Left lung (tissue), 10 donors: ENCODE results near the gene RBMS3. TPM values are rescaled to one million over a fixed set of nuclear protein-coding genes. Genes with fewer than 3 reads are reported as not detected.
"Not testable (repeated sequence)": the region's sequence is repeated elsewhere in the genome, so short reads cannot be mapped to it uniquely, and the experiment has no call there.

ENCODE experiments used
- ATAC-seq: fragments of 200-7000 bp; cut with Tn5 transposase; one replicate; pipeline ENCODE4 v1.9.1; 2020; ENCODE audit warnings: moderate library complexity
- DNase-seq, 4 donors: peaks; one replicate each; pipeline ENCODE4 v3.0.0-alpha.2; 2013 to 2020
- H3K27ac ChIP-seq, 2 donors: fragments of 200-600 bp; sonication (generic) in 1 of 2; one replicate each; pipeline versions ENCODE4 v1.5.0 to v1.8.0; 2020 to 2021
- H3K27me3 ChIP-seq, 2 donors: fragments of 200-600 bp; sonication (generic) in 1 of 2; one replicate each; pipeline versions ENCODE4 v1.5.0 to v1.8.0; 2020 to 2021
- H3K36me3 ChIP-seq, 2 donors: fragments of 200-600 bp; sonication (generic) in 1 of 2; one replicate each; pipeline versions ENCODE4 v1.5.0 to v1.8.0; 2020 to 2021
- H3K4me1 ChIP-seq, 2 donors: fragments of 200-600 bp; one replicate each; pipeline ENCODE4 v1.8.0; 2021
- H3K4me3 ChIP-seq, 2 donors: fragments of 200-600 bp; sonication (generic) in 1 of 2; one replicate each; pipeline versions ENCODE4 v1.5.0 to v1.8.0; 2020 to 2021; ENCODE audit warnings: mild to moderate bottlenecking in 1 of 2
- H3K9me3 ChIP-seq, 2 donors: fragments of 200-600 bp; sonication (generic) in 1 of 2; one replicate each; pipeline versions ENCODE4 v1.5.0 to v1.8.0; 2020 to 2021
- intact Hi-C, 2 donors: fragments of 100-400 bp; cut with DNase I; formaldehyde crosslinking; loops; one replicate each; pipeline versions ENCODE4 v1.11.2 to v1.14.2; 2022
- polyA plus RNA-seq, 6 donors: library from polyadenylated mRNA; unstranded; fragments of 120-200 nt; gene quantifications; one replicate each; pipeline ENCODE4 v1.2.1, GENCODE V29; 2013; ENCODE audit not compliant: insufficient read length in 6 of 6
- total RNA-seq, 2 donors: library from RNA; stranded (reverse); fragmentation: NEBNext Ultra II Directional; extraction: Animal tissue kit (Norgen Biotek cat#: 25700); gene quantifications; one replicate each; pipeline ENCODE4 v1.2.1, GENCODE V29; 2021
- TF ChIP-seq, protein P1 (sequence below), 2 donors: fragments of 200-600 bp; sonication (generic) in 1 of 2; IDR thresholded peaks; one replicate each; pipeline versions ENCODE4 v1.5.0 to v1.8.0; 2021; ENCODE audit warnings: antibody characterized with exemption in 2 of 2
- donor health status: DM: no; HTN: yes; CAD: no.
- donor health status: DM: no; HTN: no; CAD: no.

Gene RBMS3
- total and polyA plus RNA-seq, 8 donors: 27.1 to 51.6 (median 37.6) TPM

DNA sequence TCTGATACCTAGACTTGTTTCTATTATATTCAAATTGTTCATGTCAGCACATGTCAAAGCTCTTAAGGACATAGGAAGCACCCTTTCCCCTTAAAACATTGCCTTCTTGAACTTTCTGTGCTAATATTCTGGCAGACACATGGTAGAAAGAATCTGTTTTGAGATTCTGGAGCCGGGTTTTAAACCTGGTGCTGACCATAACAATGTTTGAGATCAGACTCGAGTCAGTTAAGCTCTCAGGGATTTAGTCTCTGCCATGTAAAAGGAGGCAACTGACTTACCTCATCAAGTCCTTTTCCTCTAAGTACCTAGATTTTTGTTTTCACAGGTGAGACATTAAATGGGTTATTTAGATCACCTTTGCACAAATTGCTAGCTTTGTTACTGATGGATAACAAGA lies 38.9 kb downstream of the RBMS3 start:
- Histone ChIP-seq H3K4me1 (peaks cover 7 to 16% of the 10 kb centered on the region in 2 donors), H3K27ac (no peak overlapping the region), H3K9me3 (no peaks in the 10 kb centered on the region), H3K4me3 (no peak overlapping the region), H3K27me3 (no peaks in the 10 kb centered on the region), H3K36me3 (no peaks in the 10 kb centered on the region)
- ATAC-seq: no peak
- intact Hi-C loops: no loop called here
- TF ChIP-seq, protein P1, sequence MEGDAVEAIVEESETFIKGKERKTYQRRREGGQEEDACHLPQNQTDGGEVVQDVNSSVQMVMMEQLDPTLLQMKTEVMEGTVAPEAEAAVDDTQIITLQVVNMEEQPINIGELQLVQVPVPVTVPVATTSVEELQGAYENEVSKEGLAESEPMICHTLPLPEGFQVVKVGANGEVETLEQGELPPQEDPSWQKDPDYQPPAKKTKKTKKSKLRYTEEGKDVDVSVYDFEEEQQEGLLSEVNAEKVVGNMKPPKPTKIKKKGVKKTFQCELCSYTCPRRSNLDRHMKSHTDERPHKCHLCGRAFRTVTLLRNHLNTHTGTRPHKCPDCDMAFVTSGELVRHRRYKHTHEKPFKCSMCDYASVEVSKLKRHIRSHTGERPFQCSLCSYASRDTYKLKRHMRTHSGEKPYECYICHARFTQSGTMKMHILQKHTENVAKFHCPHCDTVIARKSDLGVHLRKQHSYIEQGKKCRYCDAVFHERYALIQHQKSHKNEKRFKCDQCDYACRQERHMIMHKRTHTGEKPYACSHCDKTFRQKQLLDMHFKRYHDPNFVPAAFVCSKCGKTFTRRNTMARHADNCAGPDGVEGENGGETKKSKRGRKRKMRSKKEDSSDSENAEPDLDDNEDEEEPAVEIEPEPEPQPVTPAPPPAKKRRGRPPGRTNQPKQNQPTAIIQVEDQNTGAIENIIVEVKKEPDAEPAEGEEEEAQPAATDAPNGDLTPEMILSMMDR (IDR thresholded peaks at IDR 0.05): no peak
- DNase-seq: no peak

DNA sequence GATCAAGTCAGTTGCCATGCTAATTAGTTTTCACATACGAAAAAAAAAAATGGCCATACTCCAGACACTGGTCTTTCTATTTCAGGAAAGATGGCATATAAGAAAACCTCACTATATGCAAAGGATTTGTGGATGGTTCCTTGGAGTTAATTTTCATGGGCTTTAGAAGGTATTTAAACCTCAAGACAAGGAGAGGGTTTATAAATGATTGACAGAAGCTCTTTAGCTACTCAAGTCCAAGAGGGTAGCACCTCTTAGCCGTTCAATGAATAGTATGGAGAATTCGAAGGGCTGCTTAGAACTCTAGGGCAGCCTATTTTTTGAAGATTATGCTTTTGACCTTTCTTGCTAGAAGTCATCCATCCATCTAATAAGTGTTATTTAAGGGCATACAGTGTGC lies 41.7 kb downstream of the RBMS3 start:
- H3K27me3 ChIP-seq: no peaks in the 10 kb centered on the region
- no peak overlapping the region for H3K27ac ChIP-seq
- H3K36me3 ChIP-seq: no peaks in the 10 kb centered on the region
- no peak overlapping the region for H3K4me3 ChIP-seq
- TF ChIP-seq, protein P1 (IDR thresholded peaks at IDR 0.05): no peak
- H3K4me1 ChIP-seq: peaks cover 6 to 29% of the 10 kb centered on the region in 2 donors
- H3K9me3 ChIP-seq: no peaks in the 10 kb centered on the region
- intact Hi-C loops: no loop called here
- ATAC-seq (no peak), DNase-seq (no peak)

DNA sequence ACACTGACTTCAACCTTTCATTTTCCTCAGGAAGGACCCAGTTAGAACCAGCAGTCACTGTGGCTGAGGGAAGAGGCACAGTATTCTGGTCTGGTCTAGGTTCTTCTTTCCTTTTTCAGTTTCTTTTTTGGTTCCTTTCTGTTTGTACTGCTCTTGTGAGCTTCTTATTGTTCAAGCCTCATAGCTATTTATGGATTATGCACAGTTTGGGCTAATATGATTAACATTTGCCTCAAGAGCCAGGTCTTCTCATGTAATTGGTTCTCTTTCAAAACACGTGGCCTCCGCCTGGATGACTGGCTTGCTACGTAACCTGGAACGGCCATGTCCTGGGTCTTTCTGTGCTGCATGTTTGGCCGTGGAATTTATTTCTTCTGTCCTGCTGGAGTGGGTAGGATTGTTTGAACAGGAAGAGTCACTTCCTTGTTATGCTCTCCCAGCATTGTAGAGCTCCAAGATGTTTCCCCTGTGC lies 43.3 kb downstream of the RBMS3 start:
- peak overlapping the region in 1 of 2 donors; percentile 8 for H3K4me3 ChIP-seq
- ATAC-seq (peak; percentile 95), DNase-seq (peak in 2 of 4 donors; percentile 45 to 68)
- peak overlapping the region; percentile 75 to 78 for H3K27ac ChIP-seq
- no peaks in the 10 kb centered on the region for H3K9me3 ChIP-seq
- intact Hi-C loops: no loop called here
- TF ChIP-seq, protein P1 (IDR thresholded peaks at IDR 0.05): no peak
- H3K4me1 ChIP-seq: peaks cover 3 to 29% of the 10 kb centered on the region in 2 donors
- H3K27me3 ChIP-seq: no peaks in the 10 kb centered on the region
- no peaks in the 10 kb centered on the region for H3K36me3 ChIP-seq

DNA sequence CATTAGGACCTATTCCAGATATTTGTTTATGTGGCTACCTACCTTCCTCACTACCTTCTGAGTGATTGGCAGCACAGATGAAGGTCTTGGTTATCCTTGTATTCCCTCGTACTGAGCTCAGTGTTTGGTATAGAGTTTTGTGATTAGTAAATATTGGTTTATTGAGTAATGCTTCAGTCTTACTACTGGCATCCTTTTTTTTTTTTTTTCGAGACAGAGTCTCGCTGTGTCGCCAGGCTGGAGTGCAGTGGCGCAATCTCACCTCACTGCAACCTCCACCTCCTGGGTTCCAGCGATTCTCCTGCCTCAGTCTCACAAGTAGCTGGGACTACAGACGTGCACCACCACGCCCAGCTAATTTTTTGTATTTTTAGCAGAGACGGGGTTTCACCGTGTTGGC lies 45.7 kb downstream of the RBMS3 start:
- peak in 1 of 4 donors; percentile 28 for DNase-seq
- intact Hi-C loops: not testable (repeated sequence)

DNA sequence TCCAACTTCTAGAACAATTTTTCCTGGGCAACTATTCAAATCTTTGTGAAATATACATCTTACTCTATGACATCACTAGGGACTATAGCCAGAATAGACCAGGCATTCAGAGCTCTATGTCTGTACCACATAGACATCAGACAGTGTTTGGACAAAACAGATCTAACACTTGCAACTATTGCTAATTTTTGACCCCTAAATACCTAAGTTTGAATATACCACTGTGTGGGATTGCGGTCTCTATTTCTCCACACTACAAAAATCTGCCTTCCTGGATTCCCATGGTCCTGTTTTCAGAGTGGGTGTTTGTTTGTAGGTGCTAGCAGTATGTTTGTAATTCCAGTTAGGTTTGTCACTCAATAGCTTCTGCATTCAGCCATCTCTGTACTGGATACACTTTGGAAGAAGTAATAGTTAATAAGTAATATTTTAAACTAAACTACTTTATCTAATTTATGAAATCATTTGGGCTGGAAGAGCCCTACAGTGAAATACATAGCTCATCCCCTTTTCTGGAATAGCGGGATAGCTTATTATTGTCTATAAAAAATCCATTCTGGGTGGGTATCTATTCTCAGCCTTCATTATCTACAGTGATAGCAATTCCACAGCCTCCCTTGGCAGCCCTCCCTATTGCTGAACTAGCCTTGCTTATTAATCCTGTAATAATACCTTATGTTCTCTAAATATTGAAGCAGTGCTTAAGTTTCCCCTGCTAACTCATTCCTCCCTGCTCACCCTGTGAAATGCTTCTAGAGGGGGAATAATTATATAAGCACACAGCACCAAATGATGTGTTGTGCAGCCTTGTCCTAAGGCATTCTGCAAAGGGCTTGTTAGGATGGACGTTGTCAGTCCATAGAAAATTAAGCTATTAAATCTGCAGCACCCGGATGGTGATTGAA lies 49.4 kb downstream of the RBMS3 start:
- TF ChIP-seq, protein P1 (IDR thresholded peaks at IDR 0.05): no peak
- intact Hi-C loops: no loop called here
- Histone ChIP-seq H3K27me3 (no peaks in the 10 kb centered on the region), H3K9me3 (no peaks in the 10 kb centered on the region), H3K4me3 (no peak overlapping the region), H3K27ac (no peak overlapping the region), H3K36me3 (no peaks in the 10 kb centered on the region), H3K4me1 (peaks cover 16 to 26% of the 10 kb centered on the region in 2 donors)
- no peak for ATAC-seq
- DNase-seq: no peak

More for the DNA sequence above, 45.7 kb downstream of the RBMS3 start:
- not testable (repeated sequence) for H3K27ac ChIP-seq, H3K9me3 ChIP-seq, ATAC-seq, H3K36me3 ChIP-seq, H3K27me3 ChIP-seq, H3K4me3 ChIP-seq
- peaks cover 0 to 22% of the 10 kb centered on the region in 2 donors for H3K4me1 ChIP-seq
